Measurements from ENCODE around the gene SNX19. TPM values are rescaled to one million over a fixed set of nuclear protein-coding genes. Genes with fewer than 3 reads are reported as not detected.

Gene SNX19
- total RNA-seq, 1 donor from 2014 or later, result 137 TPM

GRCh38 chr11:130868086-130868710, 48.1 kb downstream of the SNX19 start:
- H3K4me1 ChIP-seq, result peaks cover 17 to 51% of the 10 kb centered on the region in 2 donors

GRCh38 chr11:130866831-130867230, 49.4 kb downstream of the SNX19 start:
- intact Hi-C loops (cut with DNase I), result loop anchor here (10.0 kb wide), 1 partner anchor 552 kb away; the partner anchor contains the start of gene ZBTB44
- no peak for TF ChIP-seq CTCF (IDR thresholded peaks at IDR 0.05)
- no peak for DNase-seq (ENCODE audit: low spot score in 2 of 2)
- Histone ChIP-seq H3K4me3 (no peak overlapping the region), H3K27me3 (no peaks in the 10 kb centered on the region), H3K27ac (peak overlapping the region; percentile 89 to 90), H3K4me1 (peaks cover 15 to 50% of the 10 kb centered on the region in 2 donors), H3K9me3 (no peaks in the 10 kb centered on the region), H3K36me3 (no peaks in the 10 kb centered on the region)

More at GRCh38 chr11:130868086-130868710, 48.1 kb downstream of the SNX19 start:
- Histone ChIP-seq H3K9me3 (no peaks in the 10 kb centered on the region), H3K36me3 (no peaks in the 10 kb centered on the region), H3K4me3 (no peak overlapping the region), H3K27me3 (no peaks in the 10 kb centered on the region), H3K27ac (peak overlapping the region in 1 of 2 donors; percentile 90)
- no peak for TF ChIP-seq CTCF (IDR thresholded peaks at IDR 0.05)
- no peak for DNase-seq (ENCODE audit: low spot score in 2 of 2)
- intact Hi-C loops (cut with DNase I), result loop anchor here (10.0 kb wide), 1 partner anchor 553 kb away; the partner anchor contains the start of gene ZBTB44

- Histone ChIP-seq H3K27me3 (no peaks in the 10 kb centered on the region), H3K9me3 (no peaks in the 10 kb centered on the region), H3K36me3 (no peaks in the 10 kb centered on the region), H3K4me1 (peaks cover 13 to 44% of the 10 kb centered on the region in 2 donors), H3K27ac (peak overlapping the region; percentile 89 to 90), H3K4me3 (no peak overlapping the region)
- intact Hi-C loops (cut with DNase I), result loop anchor here (10.0 kb wide), 1 partner anchor 551 kb away; the partner anchor contains the start of gene ZBTB44
- no peak for DNase-seq (ENCODE audit: low spot score in 2 of 2)
- no peak for TF ChIP-seq CTCF (IDR thresholded peaks at IDR 0.05)
Measured at GRCh38 chr11:130865774-130866114, 50.5 kb downstream of the SNX19 start.

GRCh38 chr11:130865091-130865773, 51.0 kb downstream of the SNX19 start:
- Histone ChIP-seq H3K36me3 (no peaks in the 10 kb centered on the region), H3K27ac (peak overlapping the region; percentile 89 to 90), H3K4me3 (no peak overlapping the region), H3K9me3 (no peaks in the 10 kb centered on the region), H3K4me1 (peaks cover 13 to 44% of the 10 kb centered on the region in 2 donors), H3K27me3 (no peaks in the 10 kb centered on the region)
- peak; percentile 31 to 84 for DNase-seq (ENCODE audit: low spot score in 2 of 2)
- no peak for TF ChIP-seq CTCF (IDR thresholded peaks at IDR 0.05)
- intact Hi-C loops (cut with DNase I), result loop anchor here (10.0 kb wide), 1 partner anchor 550 kb away; the partner anchor contains the start of gene ZBTB44

GRCh38 chr11:130861902-130862860, 54.1 kb downstream of the SNX19 start:
- H3K4me1 ChIP-seq, result peaks cover 13 to 41% of the 10 kb centered on the region in 2 donors
- peak overlapping the region; percentile 86 to 90 for H3K27ac ChIP-seq
- intact Hi-C loops (cut with DNase I), result loop anchor here (1.0 to 10.0 kb wide), 5 partner anchors 32 to 547 kb away; partner anchors contain the start of gene ZBTB44

More at GRCh38 chr11:130861902-130862860, 54.1 kb downstream of the SNX19 start:
- peak; percentile 99 to 100 (median 100) for TF ChIP-seq CTCF (IDR thresholded peaks at IDR 0.05)
- peak; percentile 66 to 97 for DNase-seq (ENCODE audit: low spot score in 2 of 2)
- no peaks in the 10 kb centered on the region for H3K9me3 ChIP-seq
- H3K27me3 ChIP-seq, result no peaks in the 10 kb centered on the region
- peak overlapping the region; percentile 34 to 45 for H3K4me3 ChIP-seq
- no peaks in the 10 kb centered on the region for H3K36me3 ChIP-seq
